Sigmoid colon (tissue), 4 donors: ENCODE data around the gene CFAP410.

Experiments
- CTCF ChIP-seq, 4 experiments: fragments of 450-650 bp in 3 of 4; fragments of 200-600 bp in 1 of 4; IDR thresholded peaks; one replicate each; pipeline ENCODE4 v1.5.1; 2016 to 2019; ENCODE audit warnings: antibody characterized with exemption in 4 of 4, mild to moderate bottlenecking in 3 of 4, moderate library complexity in 2 of 4
- EP300 ChIP-seq, 4 donors: sonication (generic); formaldehyde crosslinking; IDR thresholded peaks; one replicate each; pipeline ENCODE4 v1.6.1; 2017; ENCODE audit warnings: antibody characterized with exemption in 4 of 4

GRCh38 chr21:44353191-44353970, 14.2 kb upstream of the CFAP410 start, which contains the start of gene TRPM2:
- no peak for TF ChIP-seq CTCF (IDR thresholded peaks at IDR 0.05)
- TF ChIP-seq EP300 (IDR thresholded peaks at IDR 0.05): no peak
